K562 (cell line): ENCODE measurements around the gene PPIF. TPM values are rescaled to one million over a fixed set of nuclear protein-coding genes. Genes with fewer than 3 reads are reported as not detected.

Experiments
- ADNP ChIP-seq: fragments of 200-800 bp; sonication (Bioruptor generic); IDR thresholded peaks from 2 replicates; pipeline ENCODE4 v1.6.1; 2016; ENCODE audit warnings: missing genetic modification characterization, missing compliant biosample characterization
- CBX8 ChIP-seq: fragments of 200-600 bp; sonication (generic); IDR thresholded peaks from 2 replicates; pipeline ENCODE4 v1.6.1; 2012; ENCODE audit warnings: borderline replicate concordance, mixed run types, low read depth, mild to moderate bottlenecking, moderate library complexity, mixed read lengths, low read length, control low read depth, inconsistent platforms; ENCODE audit not compliant: poor library complexity, severe bottlenecking; ENCODE audit errors: extremely low read depth
- CGGBP1 ChIP-seq: fragments of 250-450 bp; sonication (Bioruptor Pico); IDR thresholded peaks from 2 replicates; pipeline ENCODE4 v1.9.0; 2021; ENCODE audit warnings: mild to moderate bottlenecking
- CREB3 ChIP-seq: fragments of 450-650 bp; conservative IDR thresholded peaks from 2 replicates; pipeline ENCODE4 v1.6.1; 2016; ENCODE audit warnings: missing genetic modification characterization, low read depth, mild to moderate bottlenecking, missing compliant biosample characterization, moderate library complexity
- HES1 ChIP-seq: fragments of 450-650 bp; IDR thresholded peaks from 2 replicates; pipeline ENCODE4 v1.6.1; 2016; ENCODE audit warnings: low read depth, mild to moderate bottlenecking, moderate library complexity
- ILK ChIP-seq: fragments of 450-650 bp; IDR thresholded peaks from 2 replicates; pipeline ENCODE4 v1.6.1; 2016; ENCODE audit warnings: missing genetic modification characterization, low read depth, mild to moderate bottlenecking, missing compliant biosample characterization, moderate library complexity, borderline replicate concordance
- POLR2AphosphoS2 ChIP-seq: IDR thresholded peaks from 2 replicates; pipeline ENCODE4 v1.6.1; 2012; ENCODE audit warnings: low read length, improper control_type of control experiment
- SREBF2 ChIP-seq: sonication (generic); formaldehyde crosslinking; IDR thresholded peaks from 2 replicates; pipeline ENCODE4 v1.4.0; 2020; ENCODE audit warnings: mild to moderate bottlenecking, missing genetic modification reagents
- ZBTB12 ChIP-seq: fragments of 250-450 bp; sonication (Bioruptor Pico); IDR thresholded peaks from 2 replicates; pipeline ENCODE4 v1.4.0; 2020
- ZNF354B ChIP-seq: fragments of 250-450 bp; sonication (Bioruptor Pico); IDR thresholded peaks from 2 replicates; pipeline ENCODE4 v1.4.0; 2020
- ZNF408 ChIP-seq: fragments of 250-450 bp; sonication (Bioruptor Pico); IDR thresholded peaks from 2 replicates; pipeline ENCODE4 v1.4.0; 2020; ENCODE audit warnings: low read depth, mild to moderate bottlenecking, moderate library complexity
- polyA plus RNA-seq, 8 experiments: library from polyadenylated mRNA; depleted of rRNA in 4 of 8; stranded (reverse) in 5 of 8; unstranded in 3 of 8; fragments of >200 nt; fragmentation: Nextera tagmentation in 2 of 8; fragmentation: Illumina TruSeq in 1 of 8; extraction: Ambion mirVana in 2 of 8; extraction: Trizol in 1 of 8; gene quantifications; 2 replicates each; pipeline versions ENCODE4 v1.2.1 to v1.2.3, GENCODE V29; 2011 to 2014; ENCODE audit warnings: inconsistent platforms in 1 of 8, missing spikeins in 1 of 8
- total RNA-seq, 7 experiments: library from RNA; depleted of rRNA in 6 of 7; stranded (reverse); fragments of >200 nt in 6 of 7; fragmentation: Illumina TruSeq in 2 of 7; extraction: Trizol in 2 of 7; gene quantifications; 2 replicates each; pipeline versions ENCODE4 v1.2.1 to v1.2.3, GENCODE V29; 2011 to 2021; ENCODE audit warnings: low replicate concordance in 1 of 7

PPIF gene
- total and polyA plus RNA-seq, 9 of the 15 experiments (the other 6 are each of a cell fraction or from before 2014, with no cell fraction given), result 40.9 to 287 (median 117) TPM

- TF ChIP-seq CREB3 (no peak), CBX8 (no peak), ZNF354B (CRISPR knock-in tag) (no peak), ZBTB12 (CRISPR knock-in tag) (no peak), HES1 (no peak), ILK (tag) (no peak), ZNF408 (CRISPR knock-in tag) (no peak), POLR2AphosphoS2 (no peak), ADNP (tag) (no peak), SREBF2 (CRISPR knock-in tag) (no peak), CGGBP1 (CRISPR knock-in tag) (no peak)
Measured at GRCh38 chr10:79320316-79320715, 27.0 kb upstream of the PPIF start (continued).
